T-helper 1 cell treated with Interleukin-12 subunit alpha and Interleukin-12 subunit beta and Interleukin-4 antibody, amounts not matched to agents 30 μg/mL and 1 μg/mL, for 36 hours (primary cell): Measurements from ENCODE around the gene CYRIA.

Experiments
- H3K27ac Mint-ChIP-seq: one replicate; pipeline ENCODE4 v1.8.0; 2021; ENCODE audit warnings: mild to moderate bottlenecking, mixed read lengths
- H3K27me3 Mint-ChIP-seq: one replicate; pipeline ENCODE4 v1.8.0; 2021; ENCODE audit warnings: low read depth, mixed read lengths
- H3K36me3 Mint-ChIP-seq: one replicate; pipeline ENCODE4 v1.8.0; 2021; ENCODE audit warnings: low read depth, mixed read lengths
- H3K4me1 Mint-ChIP-seq: one replicate; pipeline ENCODE4 v1.8.0; 2021; ENCODE audit warnings: low read depth, mixed read lengths
- H3K4me3 Mint-ChIP-seq: one replicate; pipeline ENCODE4 v1.8.0; 2021; ENCODE audit warnings: mild to moderate bottlenecking, moderate library complexity, mixed read lengths
- H3K9me3 Mint-ChIP-seq: one replicate; pipeline ENCODE4 v1.8.0; 2021; ENCODE audit warnings: mixed read lengths

The CYRIA gene

GRCh38 chr2:16623031-16623430, 42.6 kb downstream of the CYRIA start:
- H3K9me3 Mint-ChIP-seq, result no peaks in the 10 kb centered on the region
- H3K4me1 Mint-ChIP-seq, result peaks cover 37% of the 10 kb centered on the region
- no peaks in the 10 kb centered on the region for H3K27me3 Mint-ChIP-seq
- H3K27ac Mint-ChIP-seq, result no peak overlapping the region
- no peaks in the 10 kb centered on the region for H3K36me3 Mint-ChIP-seq
- H3K4me3 Mint-ChIP-seq, result no peak overlapping the region

GRCh38 chr2:16622399-16622968, 43.1 kb downstream of the CYRIA start:
- Mint-ChIP-seq H3K4me1 (peaks cover 37% of the 10 kb centered on the region), H3K4me3 (no peak overlapping the region), H3K36me3 (no peaks in the 10 kb centered on the region), H3K27me3 (no peaks in the 10 kb centered on the region), H3K27ac (no peak overlapping the region), H3K9me3 (no peaks in the 10 kb centered on the region)

- Mint-ChIP-seq H3K4me3 (no peak overlapping the region), H3K36me3 (no peaks in the 10 kb centered on the region), H3K4me1 (peaks cover 34% of the 10 kb centered on the region), H3K9me3 (no peaks in the 10 kb centered on the region), H3K27me3 (no peaks in the 10 kb centered on the region), H3K27ac (no peak overlapping the region)
Observed at GRCh38 chr2:16621316-16621715, 44.3 kb downstream of the CYRIA start.

- Mint-ChIP-seq H3K27me3 (no peaks in the 10 kb centered on the region), H3K27ac (no peak overlapping the region), H3K36me3 (no peaks in the 10 kb centered on the region), H3K4me3 (no peak overlapping the region), H3K9me3 (no peaks in the 10 kb centered on the region), H3K4me1 (peaks cover 33% of the 10 kb centered on the region)
Observed at GRCh38 chr2:16620590-16620989, 45.0 kb downstream of the CYRIA start.

- Mint-ChIP-seq H3K27ac (no peak overlapping the region), H3K4me1 (peaks cover 27% of the 10 kb centered on the region), H3K9me3 (no peaks in the 10 kb centered on the region), H3K36me3 (no peaks in the 10 kb centered on the region), H3K27me3 (no peaks in the 10 kb centered on the region), H3K4me3 (no peak overlapping the region)
Observed at GRCh38 chr2:16619576-16620245, 45.9 kb downstream of the CYRIA start.

GRCh38 chr2:16617282-16618266, 48.1 kb downstream of the CYRIA start:
- H3K27ac Mint-ChIP-seq, result no peak overlapping the region
- H3K36me3 Mint-ChIP-seq, result no peaks in the 10 kb centered on the region
- H3K9me3 Mint-ChIP-seq, result no peaks in the 10 kb centered on the region
- peaks cover 10% of the 10 kb centered on the region for H3K4me1 Mint-ChIP-seq
- H3K27me3 Mint-ChIP-seq, result no peaks in the 10 kb centered on the region
- H3K4me3 Mint-ChIP-seq, result no peak overlapping the region
